GM23338 (cell line): ENCODE data around the gene ANKRD22.

ENCODE experiments used
- EZH2 ChIP-seq: fragments of 200-600 bp; sonication (generic); IDR thresholded peaks from one replicate; pipeline ENCODE4 v1.8.0; 2017; ENCODE audit warnings: antibody characterized with exemption, mild to moderate bottlenecking, low read depth; ENCODE audit not compliant: unreplicated experiment
- POLR2AphosphoS5 ChIP-seq: IDR thresholded peaks from 2 replicates; pipeline ENCODE4 v1.6.1; 2016; ENCODE audit warnings: antibody characterized with exemption, low read depth
- TF ChIP-seq, protein P1 (sequence below), 2 experiments: fragments of 200-600 bp in 1 of 2; sonication (generic) in 1 of 2; conservative IDR thresholded peaks; 2 replicates each; pipeline versions ENCODE4 v1.5.1 to v1.6.1; 2016 to 2017; ENCODE audit warnings: antibody characterized with exemption in 2 of 2, low read depth in 2 of 2, mild to moderate bottlenecking in 2 of 2, moderate library complexity in 1 of 2

DNA sequence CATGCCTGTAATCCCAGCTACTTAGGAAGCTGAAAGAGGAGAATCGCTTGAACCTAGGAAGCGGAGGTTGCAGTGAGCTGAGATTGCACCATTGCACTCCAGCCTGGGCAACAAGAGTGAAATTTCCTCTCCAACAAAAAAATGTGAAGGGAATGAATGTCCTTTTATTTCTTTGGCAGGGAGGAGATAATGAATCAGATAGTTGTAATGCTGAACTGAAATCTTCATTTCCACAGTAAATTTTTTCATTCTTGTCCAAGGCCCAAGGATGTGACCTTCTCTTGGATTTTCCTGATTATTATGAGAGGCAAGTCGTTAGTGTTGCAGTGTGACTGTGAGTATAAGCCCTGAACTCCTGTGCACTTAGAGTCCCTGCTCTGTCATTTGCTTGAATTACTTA lies 42.0 kb upstream of the ANKRD22 start:
- TF ChIP-seq, protein P1, sequence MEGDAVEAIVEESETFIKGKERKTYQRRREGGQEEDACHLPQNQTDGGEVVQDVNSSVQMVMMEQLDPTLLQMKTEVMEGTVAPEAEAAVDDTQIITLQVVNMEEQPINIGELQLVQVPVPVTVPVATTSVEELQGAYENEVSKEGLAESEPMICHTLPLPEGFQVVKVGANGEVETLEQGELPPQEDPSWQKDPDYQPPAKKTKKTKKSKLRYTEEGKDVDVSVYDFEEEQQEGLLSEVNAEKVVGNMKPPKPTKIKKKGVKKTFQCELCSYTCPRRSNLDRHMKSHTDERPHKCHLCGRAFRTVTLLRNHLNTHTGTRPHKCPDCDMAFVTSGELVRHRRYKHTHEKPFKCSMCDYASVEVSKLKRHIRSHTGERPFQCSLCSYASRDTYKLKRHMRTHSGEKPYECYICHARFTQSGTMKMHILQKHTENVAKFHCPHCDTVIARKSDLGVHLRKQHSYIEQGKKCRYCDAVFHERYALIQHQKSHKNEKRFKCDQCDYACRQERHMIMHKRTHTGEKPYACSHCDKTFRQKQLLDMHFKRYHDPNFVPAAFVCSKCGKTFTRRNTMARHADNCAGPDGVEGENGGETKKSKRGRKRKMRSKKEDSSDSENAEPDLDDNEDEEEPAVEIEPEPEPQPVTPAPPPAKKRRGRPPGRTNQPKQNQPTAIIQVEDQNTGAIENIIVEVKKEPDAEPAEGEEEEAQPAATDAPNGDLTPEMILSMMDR (conservative IDR thresholded peaks at IDR 0.05; ENCODE audit: low read depth in 2 of 2), result no peak
- no peak for TF ChIP-seq EZH2
- no peak for TF ChIP-seq POLR2AphosphoS5
